ENCODE measurements around the gene ANKRD7. TPM values are rescaled to one million over a fixed set of nuclear protein-coding genes. Genes with fewer than 3 reads are reported as not detected.
A peak's percentile ranks its signal among the peaks of the same experiment; 100 is the strongest.

The ANKRD7 gene
- total RNA-seq, 1 experiment from 2014 or later = 2.4 TPM

- intact Hi-C loops (cut with micrococcal nuclease; ENCODE audit: unreplicated experiment) = no loop called here
- no peaks in the 10 kb centered on the region for H3K9me3 ChIP-seq (ENCODE audit: insufficient read depth, low read depth)
- H3K4me2 ChIP-seq = no peak overlapping the region
- ChIA-PET POLR2A (ENCODE audit: unreplicated experiment) (interaction anchor here (0.5 kb wide), 1 partner anchor 1726 kb away, joined by 4 read pairs; no protein-coding TSS in a partner anchor), CTCF (no interaction called here)
- BruUV-seq (replicated peaks) = no TSS peak
- no peaks in the 10 kb centered on the region for H4K20me1 ChIP-seq (ENCODE audit: insufficient read depth)
- no peak overlapping the region for H3K27ac ChIP-seq
- H3K4me1 ChIP-seq (replicated peaks; ENCODE audit: insufficient read depth) = no peaks in the 10 kb centered on the region
- peaks cover 3% of the 10 kb centered on the region; the same call in 1 of the 2 replicates for H3K9me2 ChIP-seq (ENCODE audit: insufficient read depth)
- no peak overlapping the region for H3K4me3 ChIP-seq
- peak overlapping the region; percentile 21; the same call in 1 of the 2 replicates for H2AFZ ChIP-seq
- no peaks in the 10 kb centered on the region for H3F3A ChIP-seq (ENCODE audit: insufficient read depth, low read depth)
- DNase-seq = no peak
- no peak for TF ChIP-seq CTCF (conservative IDR thresholded peaks at IDR 0.05)
- TF ChIP-seq EZH2 (IDR thresholded peaks at IDR 0.05; ENCODE audit: low read depth) = no peak
- no peaks in the 10 kb centered on the region for H3K36me3 ChIP-seq (ENCODE audit: low read depth)
- H3K79me2 ChIP-seq (ENCODE audit: low read depth) = no peaks in the 10 kb centered on the region
- H3K27me3 ChIP-seq (ENCODE audit: insufficient read depth, low read depth) = no peaks in the 10 kb centered on the region
These were observed 40.3 kb downstream of the ANKRD7 start for GRCh38 chr7:118264836-118265235.

- no peak overlapping the region for H2AFZ ChIP-seq
- no peaks in the 10 kb centered on the region for H3K9me3 ChIP-seq (ENCODE audit: insufficient read depth, low read depth)
- intact Hi-C loops (cut with micrococcal nuclease; ENCODE audit: unreplicated experiment) = no loop called here
- H3K27me3 ChIP-seq (ENCODE audit: insufficient read depth, low read depth) = no peaks in the 10 kb centered on the region
- H3K9me2 ChIP-seq (ENCODE audit: insufficient read depth) = no peaks in the 10 kb centered on the region
- no peaks in the 10 kb centered on the region for H3K4me1 ChIP-seq (replicated peaks; ENCODE audit: insufficient read depth)
- DNase-seq = no peak
- H3K27ac ChIP-seq = no peak overlapping the region
- H4K20me1 ChIP-seq (ENCODE audit: insufficient read depth) = no peaks in the 10 kb centered on the region
- H3K4me3 ChIP-seq = no peak overlapping the region
- no TSS peak for BruUV-seq (replicated peaks)
- H3F3A ChIP-seq (ENCODE audit: insufficient read depth, low read depth) = no peaks in the 10 kb centered on the region
- POLR2A ChIA-PET (ENCODE audit: unreplicated experiment) = no interaction called here
- no peak overlapping the region for H3K4me2 ChIP-seq
- CTCF ChIA-PET = no interaction called here
- H3K79me2 ChIP-seq (ENCODE audit: low read depth) = no peaks in the 10 kb centered on the region
- no peak for TF ChIP-seq EZH2 (IDR thresholded peaks at IDR 0.05; ENCODE audit: low read depth)
- TF ChIP-seq CTCF (conservative IDR thresholded peaks at IDR 0.05) = no peak
- no peaks in the 10 kb centered on the region for H3K36me3 ChIP-seq (ENCODE audit: low read depth)
These were observed 56.0 kb downstream of the ANKRD7 start for GRCh38 chr7:118280319-118281012.

- no peaks in the 10 kb centered on the region for H4K20me1 ChIP-seq (ENCODE audit: insufficient read depth)
- H3K4me2 ChIP-seq = no peak overlapping the region
- no peak overlapping the region for H2AFZ ChIP-seq
- no peak overlapping the region for H3K4me3 ChIP-seq
- no peaks in the 10 kb centered on the region for H3K9me2 ChIP-seq (ENCODE audit: insufficient read depth)
- BruUV-seq (replicated peaks) = no TSS peak
- no peak overlapping the region for H3K27ac ChIP-seq
- H3K4me1 ChIP-seq (replicated peaks; ENCODE audit: insufficient read depth) = no peaks in the 10 kb centered on the region
- H3K27me3 ChIP-seq (ENCODE audit: insufficient read depth, low read depth) = no peaks in the 10 kb centered on the region
- no peaks in the 10 kb centered on the region for H3K36me3 ChIP-seq (ENCODE audit: low read depth)
- intact Hi-C loops (cut with micrococcal nuclease; ENCODE audit: unreplicated experiment) = no loop called here
- no peaks in the 10 kb centered on the region for H3K9me3 ChIP-seq (ENCODE audit: insufficient read depth, low read depth)
- ChIA-PET POLR2A (ENCODE audit: unreplicated experiment) (interaction anchor here (0.6 kb wide), 1 partner anchor 76 kb away, joined by 4 read pairs; no protein-coding TSS in a partner anchor), CTCF (no interaction called here)
- DNase-seq = no peak
- TF ChIP-seq EZH2 (IDR thresholded peaks at IDR 0.05; ENCODE audit: low read depth) (no peak), CTCF (conservative IDR thresholded peaks at IDR 0.05) (no peak)
- no peaks in the 10 kb centered on the region for H3K79me2 ChIP-seq (ENCODE audit: low read depth)
- H3F3A ChIP-seq (ENCODE audit: insufficient read depth, low read depth) = no peaks in the 10 kb centered on the region
These were observed 56.7 kb downstream of the ANKRD7 start for GRCh38 chr7:118281196-118281595.

Measured in PC-9 (cell line).